Measurements from ENCODE around the gene PPP2R5D. TPM values are rescaled to one million over a fixed set of nuclear protein-coding genes. Genes with fewer than 3 reads are reported as not detected.

PPP2R5D gene
- total RNA-seq, 4 donors from 2014 or later: 15.6 to 35.9 (median 27.4) TPM

DNA sequence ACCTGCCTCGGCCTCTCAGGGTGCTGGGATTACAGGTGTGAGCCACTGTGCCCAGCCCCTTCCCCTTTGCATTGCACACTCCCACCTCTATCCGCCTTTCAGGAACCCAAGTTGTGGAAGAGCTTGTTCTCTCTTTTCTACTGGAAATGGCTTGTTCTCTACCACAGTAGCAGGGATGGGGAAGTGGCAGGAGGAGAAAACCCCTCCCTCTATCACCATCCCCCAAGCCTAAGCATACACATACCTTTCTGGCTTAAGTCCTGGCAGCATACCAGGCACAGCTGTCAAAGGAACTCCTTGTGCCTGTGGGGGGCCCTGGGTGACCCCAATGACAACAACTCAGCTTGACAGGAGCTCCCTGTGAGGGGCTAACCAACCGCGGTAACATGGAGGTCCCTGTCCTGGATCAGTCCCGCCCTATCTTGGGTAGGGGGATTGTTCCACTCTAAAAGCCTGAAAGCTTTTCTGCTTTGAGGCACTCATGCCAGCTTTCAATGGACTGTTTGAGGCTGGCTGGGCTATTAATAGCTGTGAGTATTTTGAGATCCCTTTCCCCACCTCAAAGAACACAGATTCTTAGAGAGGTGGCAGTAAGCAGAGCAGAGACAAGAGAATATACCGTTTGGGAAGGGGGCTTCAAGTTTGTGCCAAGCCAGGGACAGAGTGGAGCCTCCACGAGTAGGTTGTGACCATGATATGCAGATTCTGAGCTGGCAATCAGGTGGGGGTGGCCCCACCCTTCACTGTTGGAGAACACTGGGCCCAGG lies 32.0 kb downstream of the PPP2R5D start:
- 57 to 66% methylated on average over 4 of the region's 7 CpGs for WGBS, 2 donors
- no peak for DNase-seq
- H3K4me3 ChIP-seq: peak overlapping the region in 1 of 4 donors; percentile 8
- H3K36me3 ChIP-seq: peaks cover 14 to 54% (median 25%) of the 10 kb centered on the region in 3 donors
- H3K4me1 ChIP-seq: peaks cover 43 to 64% (median 52%) of the 10 kb centered on the region in 3 donors
- intact Hi-C loops (cut with DNase I): no loop called here
- H3K27me3 ChIP-seq: no peaks in the 10 kb centered on the region
- peak overlapping the region in 2 of 4 donors; percentile 2 to 11 for H3K27ac ChIP-seq
- TF ChIP-seq, protein P1, sequence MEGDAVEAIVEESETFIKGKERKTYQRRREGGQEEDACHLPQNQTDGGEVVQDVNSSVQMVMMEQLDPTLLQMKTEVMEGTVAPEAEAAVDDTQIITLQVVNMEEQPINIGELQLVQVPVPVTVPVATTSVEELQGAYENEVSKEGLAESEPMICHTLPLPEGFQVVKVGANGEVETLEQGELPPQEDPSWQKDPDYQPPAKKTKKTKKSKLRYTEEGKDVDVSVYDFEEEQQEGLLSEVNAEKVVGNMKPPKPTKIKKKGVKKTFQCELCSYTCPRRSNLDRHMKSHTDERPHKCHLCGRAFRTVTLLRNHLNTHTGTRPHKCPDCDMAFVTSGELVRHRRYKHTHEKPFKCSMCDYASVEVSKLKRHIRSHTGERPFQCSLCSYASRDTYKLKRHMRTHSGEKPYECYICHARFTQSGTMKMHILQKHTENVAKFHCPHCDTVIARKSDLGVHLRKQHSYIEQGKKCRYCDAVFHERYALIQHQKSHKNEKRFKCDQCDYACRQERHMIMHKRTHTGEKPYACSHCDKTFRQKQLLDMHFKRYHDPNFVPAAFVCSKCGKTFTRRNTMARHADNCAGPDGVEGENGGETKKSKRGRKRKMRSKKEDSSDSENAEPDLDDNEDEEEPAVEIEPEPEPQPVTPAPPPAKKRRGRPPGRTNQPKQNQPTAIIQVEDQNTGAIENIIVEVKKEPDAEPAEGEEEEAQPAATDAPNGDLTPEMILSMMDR (IDR thresholded peaks at IDR 0.05): no peak
- no peak for TF ChIP-seq POLR2A (IDR thresholded peaks at IDR 0.05)
- H3K9me3 ChIP-seq: no peaks in the 10 kb centered on the region

GRCh38 chr6:43016943-43017334 lies 32.6 kb downstream of the PPP2R5D start:
- Histone ChIP-seq H3K4me1 (peaks cover 44 to 61% (median 49%) of the 10 kb centered on the region in 3 donors), H3K27me3 (no peaks in the 10 kb centered on the region), H3K36me3 (peaks cover 10 to 48% (median 25%) of the 10 kb centered on the region in 3 donors), H3K27ac (peak overlapping the region in 2 of 4 donors; percentile 2 to 11), H3K4me3 (peak overlapping the region in 1 of 4 donors; percentile 8), H3K9me3 (no peaks in the 10 kb centered on the region)
- no peak for DNase-seq
- intact Hi-C loops (cut with DNase I): no loop called here
- WGBS, 2 donors: 80 to 95% methylated on average over 1 to 8 of the region's 12 CpGs
- TF ChIP-seq POLR2A (IDR thresholded peaks at IDR 0.05): no peak
- TF ChIP-seq, protein P1 (IDR thresholded peaks at IDR 0.05): no peak

DNA sequence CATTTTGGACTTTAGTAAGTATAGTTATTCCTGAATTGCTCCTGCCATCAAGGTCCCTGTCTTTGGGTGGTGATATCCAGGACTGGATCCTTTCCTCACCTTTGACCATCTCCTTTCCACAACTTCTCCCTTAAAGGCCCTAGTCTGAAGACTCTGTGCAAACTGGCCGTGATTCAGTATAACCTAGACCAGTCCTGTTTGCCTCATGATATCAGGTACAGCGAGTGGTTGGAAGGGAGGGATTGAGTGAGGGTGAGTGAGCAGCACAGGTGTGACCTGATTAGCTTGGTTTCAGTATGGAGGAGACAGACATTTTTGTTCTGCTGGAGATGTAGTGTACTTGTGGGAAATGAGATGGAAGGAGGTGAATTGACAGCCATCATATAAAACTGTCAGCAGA lies 34.8 kb downstream of the PPP2R5D start:
- no peaks in the 10 kb centered on the region for H3K9me3 ChIP-seq
- H3K4me1 ChIP-seq: peaks cover 34 to 67% (median 56%) of the 10 kb centered on the region in 3 donors
- DNase-seq: no peak
- no peak overlapping the region for H3K27ac ChIP-seq
- TF ChIP-seq POLR2A (IDR thresholded peaks at IDR 0.05): no peak
- TF ChIP-seq, protein P1 (IDR thresholded peaks at IDR 0.05): no peak
- intact Hi-C loops (cut with DNase I): no loop called here
- no peak overlapping the region for H3K4me3 ChIP-seq
- 90 to 100% methylated on average over 1 to 2 of the region's 2 CpGs for WGBS, 2 donors
- peaks cover 10 to 55% (median 27%) of the 10 kb centered on the region in 3 donors for H3K36me3 ChIP-seq
- H3K27me3 ChIP-seq: no peaks in the 10 kb centered on the region

DNA sequence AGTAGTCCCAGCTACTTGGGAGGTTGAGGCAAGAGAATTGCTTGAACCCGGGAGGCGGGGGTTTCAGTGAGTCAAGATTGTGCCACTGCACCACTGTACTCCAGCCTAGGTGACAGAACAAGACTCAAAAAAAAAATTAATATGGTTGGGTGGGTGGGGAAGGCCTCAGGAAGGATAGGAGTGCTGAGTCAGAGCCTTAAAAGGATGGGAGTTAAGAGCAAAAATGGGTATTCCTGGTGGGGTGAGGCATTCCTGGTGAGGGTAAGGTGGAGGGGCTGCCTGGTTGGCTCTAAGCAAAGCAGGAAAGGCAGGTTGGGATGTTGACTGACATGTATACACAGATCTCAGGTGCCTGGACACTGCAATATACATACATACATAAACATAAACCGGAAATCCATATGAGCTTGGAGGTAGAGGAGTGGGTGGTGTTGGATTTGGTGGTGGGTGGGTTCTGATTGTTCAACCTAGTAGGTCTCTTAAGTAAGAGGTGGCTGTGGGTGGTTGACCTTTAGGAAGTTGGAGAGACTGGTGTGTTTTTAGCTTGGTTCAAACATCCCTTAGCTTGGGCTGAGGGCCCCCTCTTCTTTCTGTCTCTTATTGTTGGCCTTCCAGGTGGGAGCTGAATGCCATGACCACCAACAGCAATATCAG lies 35.8 kb downstream of the PPP2R5D start:
- Histone ChIP-seq H3K4me1 (peaks cover 26 to 60% (median 50%) of the 10 kb centered on the region in 3 donors), H3K4me3 (no peak overlapping the region), H3K9me3 (no peaks in the 10 kb centered on the region), H3K27ac (peak overlapping the region in 2 of 4 donors; percentile 93 to 95), H3K36me3 (peaks cover 10 to 65% (median 37%) of the 10 kb centered on the region in 3 donors), H3K27me3 (no peaks in the 10 kb centered on the region)
- DNase-seq: no peak
- no peak for TF ChIP-seq POLR2A (IDR thresholded peaks at IDR 0.05)
- TF ChIP-seq, protein P1 (IDR thresholded peaks at IDR 0.05): no peak
- intact Hi-C loops (cut with DNase I): no loop called here
- 92 to 97% methylated on average over 3 of the region's 3 CpGs for WGBS, 2 donors

- intact Hi-C loops (cut with DNase I): no loop called here
- no peaks in the 10 kb centered on the region for H3K27me3 ChIP-seq
- no peak for DNase-seq
- no peak for TF ChIP-seq POLR2A (IDR thresholded peaks at IDR 0.05)
- TF ChIP-seq, protein P1 (IDR thresholded peaks at IDR 0.05): no peak
- peaks cover 10 to 72% (median 44%) of the 10 kb centered on the region in 3 donors for H3K36me3 ChIP-seq
- peak overlapping the region; percentile 57 to 98 (median 81) for H3K4me3 ChIP-seq
- H3K4me1 ChIP-seq: peaks cover 22 to 54% (median 44%) of the 10 kb centered on the region in 3 donors
- WGBS, 2 donors: 33 to 48% methylated on average over 3 to 4 of the region's 5 CpGs
- no peaks in the 10 kb centered on the region for H3K9me3 ChIP-seq
- H3K27ac ChIP-seq: peak overlapping the region; percentile 83 to 95 (median 90)
Observed at GRCh38 chr6:43020847-43021246, 36.5 kb downstream of the PPP2R5D start.

All from esophagus squamous epithelium (tissue), 5 donors.